Mammary epithelial cell (primary cell): Measurements from ENCODE around the gene SORCS3.

Source experiments
- CTCF ChIP-seq, 2 donors: IDR thresholded peaks in 1 of 2; conservative IDR thresholded peaks in 1 of 2; 2 replicates each; pipeline ENCODE4 v1.5.1; 2011 to 2012; ENCODE audit warnings: inconsistent platforms in 2 of 2, low read length in 2 of 2, mild to moderate bottlenecking in 2 of 2, control low read depth in 1 of 2, low read depth in 1 of 2; ENCODE audit not compliant: insufficient read depth in 1 of 2; ENCODE audit errors: extremely low read depth in 1 of 2
- EZH2 ChIP-seq: IDR thresholded peaks from 2 replicates; pipeline ENCODE4 v1.6.1; 2012; ENCODE audit warnings: low read length, inconsistent platforms, borderline replicate concordance

GRCh38 chr10:105171945-105172344 is 530.9 kb downstream of the SORCS3 start:
- TF ChIP-seq CTCF (conservative IDR thresholded peaks at IDR 0.05 in 1 of 2, IDR thresholded peaks at IDR 0.05 in 1 of 2; ENCODE audit: extremely low read depth in 1 of 2, insufficient read depth in 1 of 2, low read depth in 1 of 2, low read length in 2 of 2) = no peak
- TF ChIP-seq EZH2 = no peak
